Kidney epithelial cell (primary cell): ENCODE data around the gene TBX1. TPM values are rescaled to one million over a fixed set of nuclear protein-coding genes. Genes with fewer than 3 reads are reported as not detected.

Experiments
- DNase-seq: peaks from one replicate; pipeline ENCODE4 v3.0.0-alpha.2; 2010; ENCODE audit warnings: low read depth
- H3K27me3 ChIP-seq: 2 replicates; pipeline ENCODE4 v1.6.0; 2011; ENCODE audit warnings: low read length; ENCODE audit not compliant: control insufficient read depth, insufficient read depth
- H3K36me3 ChIP-seq: 2 replicates; pipeline ENCODE4 v1.5.1; 2011; ENCODE audit warnings: low read length; ENCODE audit not compliant: control insufficient read depth, insufficient read depth
- H3K4me3 ChIP-seq: 2 replicates; pipeline ENCODE4 v1.5.1; 2011; ENCODE audit warnings: low read depth, mild to moderate bottlenecking, control low read depth, low read length
- CTCF ChIP-seq: IDR thresholded peaks from 2 replicates; pipeline ENCODE4 v1.5.1; 2011; ENCODE audit warnings: mild to moderate bottlenecking, moderate library complexity, low read length, control low read depth, inconsistent platforms; ENCODE audit not compliant: insufficient read depth, poor library complexity, severe bottlenecking
- total RNA-seq: library from RNA; depleted of rRNA; stranded (reverse); fragments of >200 nt; gene quantifications from 2 replicates; pipeline ENCODE4 v1.2.3, GENCODE V29; 2015

Gene TBX1
- total RNA-seq, 1 donor from 2014 or later = not detected

GRCh38 chr22:19765477-19766239, 5.1 kb downstream of the TBX1 start:
- TF ChIP-seq CTCF = no peak
- Histone ChIP-seq H3K27me3 (peaks cover 93% of the 10 kb centered on the region), H3K36me3 (no peaks in the 10 kb centered on the region), H3K4me3 (no peak overlapping the region)
- no peak for DNase-seq

DNA sequence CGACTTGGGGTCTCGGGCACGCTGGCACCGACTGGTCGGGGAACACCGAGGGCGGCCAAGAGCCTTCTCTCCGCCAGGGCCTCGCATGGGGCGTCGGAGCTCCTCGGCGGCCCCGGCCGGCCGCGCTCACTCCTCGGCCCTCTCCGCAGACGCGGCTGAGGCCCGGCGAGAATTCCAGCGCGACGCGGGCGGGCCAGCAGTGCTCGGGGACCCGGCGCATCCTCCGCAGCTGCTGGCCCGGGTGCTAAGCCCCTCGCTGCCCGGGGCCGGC, 5.6 kb downstream of the TBX1 start:
- no peak overlapping the region for H3K4me3 ChIP-seq
- peaks cover 96% of the 10 kb centered on the region for H3K27me3 ChIP-seq
- TF ChIP-seq CTCF = no peak

GRCh38 chr22:19766511-19767426, 6.2 kb downstream of the TBX1 start:
- TF ChIP-seq CTCF = peak; percentile 30
- Histone ChIP-seq H3K4me3 (no peak overlapping the region), H3K27me3 (peaks cover 94% of the 10 kb centered on the region), H3K36me3 (no peaks in the 10 kb centered on the region)
- DNase-seq = no peak

More for the DNA sequence above, 5.6 kb downstream of the TBX1 start:
- no peaks in the 10 kb centered on the region for H3K36me3 ChIP-seq
- DNase-seq = no peak

DNA sequence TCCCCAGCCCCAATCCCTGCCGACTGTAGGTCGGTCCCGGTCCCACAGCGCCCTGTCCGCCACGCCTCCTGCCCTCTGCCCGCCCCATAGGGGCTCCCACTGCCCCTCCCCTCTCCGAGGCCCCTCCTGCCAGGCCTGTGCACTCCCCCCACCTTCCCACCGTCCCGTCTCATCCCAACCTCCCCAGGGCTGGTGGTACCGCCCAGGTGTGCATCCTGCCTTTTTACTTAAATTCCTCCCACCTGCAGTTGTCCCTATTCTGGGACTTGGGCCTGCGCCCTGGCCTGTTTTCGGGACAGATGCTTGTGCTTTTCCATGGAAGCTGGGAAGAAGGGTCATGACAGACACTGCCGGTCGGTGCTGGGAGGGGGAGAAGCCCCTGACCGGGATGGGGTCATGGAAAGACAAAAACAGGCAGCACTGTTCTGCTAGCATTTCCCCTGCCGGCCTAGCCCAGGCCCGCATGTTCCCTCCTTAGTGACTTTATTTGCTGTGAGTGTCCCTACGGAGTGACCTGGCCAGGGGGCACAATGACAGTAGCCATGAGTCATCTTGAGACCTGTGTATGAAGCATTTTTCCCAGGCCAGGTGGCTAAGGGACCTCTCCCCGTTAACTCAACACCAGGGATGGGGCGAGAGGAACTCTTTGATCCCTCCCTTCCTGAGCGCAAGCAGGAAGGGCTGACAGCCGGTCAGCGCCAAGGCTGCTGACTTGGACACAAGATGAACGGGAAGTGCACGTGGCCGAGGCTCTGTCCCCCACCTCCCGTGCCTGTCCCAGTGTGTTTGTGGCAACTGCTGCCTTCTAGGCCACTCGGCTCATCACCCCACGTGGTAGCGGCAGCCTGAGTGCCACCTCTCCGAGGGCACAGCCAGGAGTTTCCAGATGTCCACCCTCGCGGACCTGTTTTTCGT, 7.1 kb downstream of the TBX1 start:
- TF ChIP-seq CTCF = no peak
- H3K4me3 ChIP-seq = no peak overlapping the region
- H3K27me3 ChIP-seq = peaks cover 88% of the 10 kb centered on the region

GRCh38 chr22:19769393-19769715, 8.8 kb downstream of the TBX1 start:
- no peak for DNase-seq
- Histone ChIP-seq H3K4me3 (no peak overlapping the region), H3K27me3 (peaks cover 81% of the 10 kb centered on the region), H3K36me3 (no peaks in the 10 kb centered on the region)
- no peak for TF ChIP-seq CTCF

More for the DNA sequence above, 7.1 kb downstream of the TBX1 start:
- H3K36me3 ChIP-seq = no peaks in the 10 kb centered on the region
- no peak for DNase-seq
